Muscle of back (tissue), 11 donors: ENCODE data around the gene CFP. TPM values are rescaled to one million over a fixed set of nuclear protein-coding genes. Genes with fewer than 3 reads are reported as not detected.

Experiments
- DNase-seq, 3 donors: peaks; one replicate each; pipeline versions ENCODE4 v3.0.0 to v3.0.0-alpha.2; 2013
- polyA plus RNA-seq, 10 donors: library from polyadenylated mRNA; unstranded; fragments of 120-200 nt; gene quantifications; one replicate each; pipeline ENCODE4 v1.2.1, GENCODE V29; 2013; ENCODE audit not compliant: insufficient read length in 10 of 10

CFP gene
- polyA plus RNA-seq, 10 donors: 1.2 to 3.9 (median 2.6) TPM

DNA sequence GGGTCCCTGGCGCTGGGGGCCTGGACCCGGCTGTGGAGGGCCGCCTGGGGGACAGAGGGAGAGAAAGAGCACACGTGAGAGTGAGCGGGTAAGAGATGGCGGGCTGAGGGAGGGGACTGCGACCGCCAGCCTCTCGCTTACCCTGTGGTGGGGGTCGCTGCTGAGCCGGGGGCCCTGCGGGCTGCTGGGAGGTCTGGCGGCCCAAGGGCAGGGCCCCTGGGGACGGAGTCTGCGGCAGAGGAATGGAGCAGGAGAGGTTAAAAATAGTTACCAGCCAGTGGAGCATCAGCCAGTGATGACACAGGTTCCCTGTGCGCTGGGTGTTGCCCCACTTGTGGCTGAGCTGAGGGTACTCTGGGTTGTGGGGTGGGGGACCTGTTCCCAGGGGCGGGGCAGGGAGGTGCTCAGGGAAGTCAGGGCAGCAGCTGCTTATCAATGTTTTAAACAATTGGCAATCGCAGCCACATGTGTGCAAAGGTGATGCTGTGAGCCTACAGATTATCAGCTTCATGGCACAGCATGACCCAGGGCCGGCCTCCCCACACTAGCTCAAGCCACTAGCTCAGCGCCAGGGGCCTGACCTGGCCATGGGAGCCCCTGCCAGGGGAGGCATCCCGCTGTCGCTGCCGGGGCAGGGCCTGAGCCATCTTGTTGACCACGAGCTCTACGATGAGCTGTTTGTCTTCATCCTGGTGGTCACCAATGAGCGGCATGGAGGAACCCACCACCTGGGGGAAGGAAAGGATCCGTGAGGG lies 55.0 kb downstream of the CFP start:
- DNase-seq: no peak

DNA sequence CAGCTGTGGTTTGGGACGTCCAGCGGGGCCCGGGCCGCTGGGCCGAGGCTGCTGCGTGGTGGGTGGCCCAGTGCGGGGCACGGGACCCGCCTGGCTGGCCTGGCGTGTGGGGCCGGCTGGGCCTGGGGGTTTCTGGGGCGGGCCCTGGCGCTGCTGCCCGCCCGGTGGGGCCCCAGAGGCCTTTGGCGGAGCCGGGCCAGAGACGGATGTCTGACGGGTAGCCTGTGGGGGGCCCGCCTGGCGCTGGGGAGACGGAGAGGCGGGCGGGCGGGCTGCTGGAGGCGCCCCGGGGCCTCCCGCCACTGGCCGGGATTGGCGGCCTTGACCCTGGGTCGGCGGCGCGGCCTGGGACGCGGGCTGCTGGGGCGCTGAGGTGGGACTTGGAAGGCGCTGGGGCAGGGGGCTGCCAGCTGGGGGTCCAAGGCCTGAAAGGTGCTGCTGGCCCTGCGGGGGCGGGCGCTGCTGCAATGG lies 55.6 kb downstream of the CFP start:
- DNase-seq: peak in 1 of 3 donors; percentile 76

DNA sequence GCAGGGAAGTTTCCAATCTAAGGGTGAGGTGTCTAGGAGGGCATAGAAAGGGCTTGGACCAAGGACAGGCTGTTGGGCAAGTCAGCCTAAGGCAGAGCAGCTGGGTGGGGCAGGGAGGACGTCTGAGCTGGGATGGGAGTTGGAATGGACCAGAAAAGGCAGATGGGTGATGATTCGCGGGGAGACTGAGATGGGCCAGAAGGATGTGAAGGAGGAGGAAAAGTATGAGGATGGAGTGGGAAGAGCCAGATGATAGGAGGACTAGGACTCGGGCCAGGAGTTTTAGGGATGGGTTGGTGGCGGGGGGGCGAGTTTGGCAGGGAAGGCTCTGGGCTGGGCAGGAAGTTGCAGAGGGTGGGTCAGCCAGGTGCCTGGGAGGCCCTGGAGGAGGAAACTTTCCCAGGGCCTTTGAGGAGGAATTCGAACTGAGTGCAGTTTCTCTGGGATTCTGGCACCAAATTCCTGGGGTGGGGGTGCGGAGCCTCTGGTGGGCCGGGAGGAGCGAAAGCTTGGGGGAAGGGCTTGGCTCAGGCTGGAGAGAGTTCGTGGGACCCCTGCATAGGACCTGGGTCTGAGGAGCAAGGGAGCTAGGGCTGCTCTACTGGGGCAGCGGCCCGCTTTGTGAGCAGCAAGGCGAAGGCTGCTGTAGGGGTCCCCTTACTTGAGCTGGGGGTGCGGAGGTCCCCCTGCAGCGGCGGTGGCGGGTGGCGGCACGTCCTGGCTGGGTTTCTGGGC lies 56.2 kb downstream of the CFP start:
- DNase-seq: peak; percentile 54 to 87 (median 69)

Other genes starting within 250 kb of the CFP start
- 10 to 100 TPM in 6 of 10 donors, 1 to 10 TPM in 4; 8.3 to 14.3 (median 11.4) TPM for gene ZNF41, start 146.7 kb downstream of the CFP start, polyA plus RNA-seq
- 10 to 100 TPM; 34.5 to 51.3 (median 43.1) TPM for gene ARAF, start 68.7 kb downstream of the CFP start, polyA plus RNA-seq
- gene TIMP1, start 47.5 kb downstream of the CFP start, polyA plus RNA-seq: 100 to 1,000 TPM; 112 to 165 (median 145) TPM
- gene SYN1, start 10.1 kb downstream of the CFP start, polyA plus RNA-seq: 10 to 100 TPM in 3 of 10 donors, 1 to 10 TPM in 7; 4.0 to 13.1 (median 9.3) TPM
- 10 to 100 TPM; 20.9 to 27.8 (median 24.0) TPM for gene ELK1, start 20.6 kb upstream of the CFP start, polyA plus RNA-seq
- 10 to 100 TPM; 74.5 to 98.6 (median 86.8) TPM for gene UXT, start 29.2 kb upstream of the CFP start, polyA plus RNA-seq
- 1 to 10 TPM; 3.3 to 6.1 (median 4.4) TPM for gene ZNF81, start 207.0 kb upstream of the CFP start, polyA plus RNA-seq